Activated naive CD4-positive, alpha-beta T cell treated with anti-CD3 and anti-CD28 coated beads, Interleukin-2, amount 50 U/mL, for 72 hours (primary cell): ENCODE results near the gene ASTL. TPM values are rescaled to one million over a fixed set of nuclear protein-coding genes. Genes with fewer than 3 reads are reported as not detected.

Experiments
- ATAC-seq, 2 donors: fragments of 150-1000 bp; cut with Tn5 transposase; 2 replicates each; pipeline ENCODE4 v1.10.0; 2021; ENCODE audit warnings: mild to moderate bottlenecking in 2 of 2, moderate library complexity in 2 of 2
- DNase-seq, 2 donors: peaks; one replicate each; pipeline ENCODE4 v3.0.0; 2021 to 2022; ENCODE audit warnings: low spot score in 2 of 2
- H3K27ac Mint-ChIP-seq, 2 donors: one replicate each; pipeline ENCODE4 v1.8.0; 2022; ENCODE audit warnings: mild to moderate bottlenecking in 2 of 2, mixed read lengths in 2 of 2
- H3K36me3 Mint-ChIP-seq, 2 donors: one replicate each; pipeline ENCODE4 v1.8.0; 2022; ENCODE audit warnings: mixed read lengths in 2 of 2
- H3K9me3 Mint-ChIP-seq, 2 donors: one replicate each; pipeline ENCODE4 v1.8.0; 2022; ENCODE audit warnings: mixed read lengths in 2 of 2
- total RNA-seq, 2 donors: library from RNA; stranded (reverse); gene quantifications; one replicate each; pipeline ENCODE4 v1.2.3, GENCODE V29; 2022

The ASTL gene
- total RNA-seq, 2 donors from 2014 or later: 0.82 to 3.4 TPM

DNA sequence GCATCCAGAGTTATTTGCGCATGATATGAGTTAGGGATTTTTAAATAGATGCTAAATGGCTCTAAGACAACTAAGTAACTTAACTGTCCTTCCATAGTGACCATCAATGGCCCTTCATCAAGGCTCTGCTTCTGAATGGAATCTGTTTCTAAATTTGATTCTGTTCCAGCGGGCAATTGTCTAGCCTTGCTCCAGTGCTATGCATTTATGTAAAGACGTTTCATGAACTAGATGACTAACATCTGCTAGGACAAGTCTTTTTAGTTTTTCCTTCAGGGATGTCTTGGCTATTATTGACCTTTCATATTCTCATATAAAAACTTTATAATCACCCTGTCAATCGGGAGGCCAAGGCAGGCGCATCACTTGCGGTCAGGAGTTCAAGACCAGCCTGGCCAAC is 9.8 kb downstream of the ASTL start:
- Mint-ChIP-seq H3K9me3 (no peaks in the 10 kb centered on the region), H3K27ac (no peak overlapping the region), H3K36me3 (peaks cover 0 to 5% of the 10 kb centered on the region in 2 donors)
- ATAC-seq (no peak), DNase-seq (no peak)

DNA sequence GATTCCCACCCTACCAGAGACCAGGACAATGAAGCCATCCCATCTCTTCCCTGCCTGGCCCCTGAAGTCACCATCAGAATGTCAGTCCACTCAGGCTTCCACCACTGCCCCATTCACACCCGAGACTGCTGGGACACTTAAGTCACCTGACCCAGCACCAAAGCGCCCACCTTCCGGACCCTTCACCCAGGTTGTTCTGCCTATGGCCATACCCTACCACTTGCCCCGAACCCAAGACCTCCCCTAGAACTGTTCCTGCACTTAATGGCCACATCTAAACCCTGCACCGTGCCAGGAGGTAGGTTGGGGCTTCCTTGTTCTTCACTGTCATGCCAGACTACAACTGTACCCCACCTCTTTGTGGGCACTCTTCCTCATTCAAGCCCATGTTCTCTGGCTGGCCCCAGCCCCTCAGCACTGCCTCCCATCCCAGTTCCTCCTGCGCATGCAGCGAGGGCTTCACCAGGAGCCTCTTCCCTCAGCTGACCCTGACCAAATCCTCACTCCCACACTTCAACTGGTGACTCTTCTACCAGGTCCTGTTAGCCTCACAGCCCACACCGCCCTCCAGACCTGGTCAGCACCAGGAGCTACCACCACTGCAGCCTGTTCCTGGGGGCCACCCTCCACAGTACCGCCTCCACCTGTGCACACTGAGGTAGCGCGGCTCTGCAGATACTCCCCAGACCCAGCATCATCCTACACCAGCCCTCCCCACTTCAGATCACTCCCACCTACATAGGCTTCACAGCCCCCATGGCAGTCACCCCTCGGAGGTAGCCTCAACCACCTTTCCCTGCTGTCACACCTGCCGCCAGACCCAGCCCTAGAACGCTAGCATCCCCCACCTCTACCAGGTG is 13.7 kb downstream of the ASTL start:
- peaks cover 0 to 4% of the 10 kb centered on the region in 2 donors for H3K36me3 Mint-ChIP-seq
- no peak overlapping the region for H3K27ac Mint-ChIP-seq
- ATAC-seq: no peak

GRCh38 chr2:96123936-96124335 is 14.4 kb downstream of the ASTL start:
- Mint-ChIP-seq H3K36me3 (no peaks in the 10 kb centered on the region), H3K27ac (no peak overlapping the region), H3K9me3 (no peaks in the 10 kb centered on the region)
- DNase-seq: no peak
- ATAC-seq: no peak

More for the DNA sequence above, 13.7 kb downstream of the ASTL start:
- no peaks in the 10 kb centered on the region for H3K9me3 Mint-ChIP-seq
- DNase-seq: no peak

GRCh38 chr2:96123290-96123689 is 15.0 kb downstream of the ASTL start:
- H3K9me3 Mint-ChIP-seq: no peaks in the 10 kb centered on the region
- ATAC-seq (no peak), DNase-seq (no peak)
- H3K36me3 Mint-ChIP-seq: no peaks in the 10 kb centered on the region
- no peak overlapping the region for H3K27ac Mint-ChIP-seq

DNA sequence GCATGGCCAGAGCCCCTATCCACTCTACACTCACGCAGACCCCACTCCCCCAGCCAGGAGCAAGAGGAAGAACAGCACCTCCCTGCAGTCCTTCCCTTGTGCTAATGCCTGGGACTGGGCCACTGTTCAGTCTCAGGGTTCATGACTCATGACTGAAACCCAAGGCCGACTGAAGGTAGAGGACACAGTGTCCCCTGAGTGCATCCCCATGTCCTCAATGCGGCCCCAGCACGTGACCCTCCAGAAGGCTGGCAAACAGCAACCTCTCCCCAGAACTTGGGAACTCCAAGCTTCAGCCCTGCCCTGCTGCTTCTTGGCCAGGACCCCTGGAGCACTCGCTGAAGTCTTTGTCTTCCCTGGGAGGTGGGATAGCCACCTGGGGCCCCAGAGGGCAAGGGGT is 15.9 kb downstream of the ASTL start:
- DNase-seq (no peak), ATAC-seq (peak in 1 of 2 donors; percentile 32)
- no peak overlapping the region for H3K27ac Mint-ChIP-seq
- H3K36me3 Mint-ChIP-seq: no peaks in the 10 kb centered on the region
- H3K9me3 Mint-ChIP-seq: no peaks in the 10 kb centered on the region

GRCh38 chr2:96121414-96121813 is 16.9 kb downstream of the ASTL start:
- no peak for DNase-seq
- no peak for ATAC-seq
- Mint-ChIP-seq H3K9me3 (no peaks in the 10 kb centered on the region), H3K27ac (no peak overlapping the region), H3K36me3 (no peaks in the 10 kb centered on the region)

DNA sequence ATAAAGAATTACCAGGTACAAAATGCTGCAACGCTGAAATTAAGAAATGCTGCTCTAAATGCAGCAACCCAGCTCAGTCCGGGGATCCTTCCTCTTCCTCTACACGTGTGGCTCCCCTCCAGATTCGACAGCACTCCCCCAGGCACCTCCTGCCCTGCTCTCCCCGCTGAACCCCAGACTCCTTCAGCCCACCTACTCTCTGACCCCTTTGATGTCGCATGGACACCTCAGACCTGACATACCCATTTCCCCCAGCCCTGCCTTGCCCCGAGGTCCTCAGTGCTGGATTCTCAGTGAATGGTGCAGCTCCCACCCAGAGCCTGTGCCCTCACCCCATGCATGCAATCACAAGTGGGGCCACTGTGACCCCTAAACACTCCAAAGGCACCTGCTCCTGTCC is 17.3 kb downstream of the ASTL start:
- DNase-seq: no peak
- H3K27ac Mint-ChIP-seq: no peak overlapping the region
- no peaks in the 10 kb centered on the region for H3K36me3 Mint-ChIP-seq
- no peaks in the 10 kb centered on the region for H3K9me3 Mint-ChIP-seq
- ATAC-seq: no peak

GRCh38 chr2:96120091-96120720 is 18.1 kb downstream of the ASTL start:
- ATAC-seq: no peak
- no peak overlapping the region for H3K27ac Mint-ChIP-seq
- DNase-seq: no peak
- H3K9me3 Mint-ChIP-seq: no peaks in the 10 kb centered on the region
- H3K36me3 Mint-ChIP-seq: peaks cover 4 to 5% of the 10 kb centered on the region in 2 donors

DNA sequence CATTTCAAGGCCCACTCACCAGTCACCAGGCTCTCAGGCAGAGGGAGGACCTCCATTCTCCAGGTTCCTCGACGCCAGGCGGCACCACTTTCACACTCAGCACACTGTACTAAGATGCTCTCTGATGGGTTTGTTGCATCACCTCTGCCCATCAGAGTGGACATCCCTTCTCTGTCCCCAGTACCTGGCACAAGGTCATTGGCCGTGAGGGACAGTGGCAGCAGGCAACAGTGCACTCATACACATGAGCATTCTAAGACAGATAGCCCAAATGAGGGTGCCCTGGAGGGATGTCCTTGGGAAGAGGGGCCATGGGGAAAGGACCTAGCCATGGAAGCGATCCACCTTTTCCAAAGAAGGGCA is 18.9 kb downstream of the ASTL start:
- peaks cover 4 to 5% of the 10 kb centered on the region in 2 donors for H3K36me3 Mint-ChIP-seq

DNA sequence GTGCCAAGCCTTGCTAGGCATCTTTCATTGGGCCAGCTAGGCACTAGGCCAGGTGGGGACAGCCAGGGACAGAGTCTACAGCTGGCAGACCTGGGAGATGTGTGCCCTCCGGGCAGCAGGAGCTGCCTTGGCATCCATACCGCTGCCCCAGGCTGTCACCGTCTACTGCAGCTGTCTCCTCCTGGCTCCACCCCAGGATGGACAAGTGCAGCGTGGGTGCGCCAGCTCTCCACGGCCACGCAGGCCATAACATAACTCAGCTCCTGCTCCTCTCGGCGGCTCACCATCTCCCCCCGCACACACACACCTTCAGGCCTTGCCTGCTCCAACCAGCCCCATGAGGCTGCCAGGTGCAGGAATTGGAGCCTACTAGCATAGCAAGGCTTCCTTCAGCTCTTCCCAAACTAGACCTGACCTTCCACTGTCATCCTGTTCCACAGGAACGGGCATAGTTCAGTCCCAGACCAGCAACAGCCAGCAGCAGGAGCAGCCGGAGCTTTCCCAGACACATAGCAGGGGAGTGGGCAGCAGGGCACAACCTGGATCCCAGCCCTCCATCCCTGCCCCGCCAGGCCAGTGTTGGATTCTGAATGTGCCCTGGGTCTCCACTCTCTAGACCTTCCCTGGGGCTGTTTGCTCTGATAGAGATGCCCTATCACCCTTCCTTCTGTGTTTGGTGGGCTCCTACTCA is 19.5 kb downstream of the ASTL start:
- no peak for ATAC-seq
- DNase-seq: no peak
- Mint-ChIP-seq H3K36me3 (peaks cover 4 to 5% of the 10 kb centered on the region in 2 donors), H3K27ac (no peak overlapping the region), H3K9me3 (no peaks in the 10 kb centered on the region)

More for the DNA sequence above, 18.9 kb downstream of the ASTL start:
- no peak overlapping the region for H3K27ac Mint-ChIP-seq
- no peak for DNase-seq
- ATAC-seq: no peak
- no peaks in the 10 kb centered on the region for H3K9me3 Mint-ChIP-seq

GRCh38 chr2:96117701-96118588 is 20.4 kb downstream of the ASTL start:
- H3K9me3 Mint-ChIP-seq: no peaks in the 10 kb centered on the region
- ATAC-seq (no peak), DNase-seq (no peak)
- peaks cover 4 to 5% of the 10 kb centered on the region in 2 donors for H3K36me3 Mint-ChIP-seq
- H3K27ac Mint-ChIP-seq: no peak overlapping the region

GRCh38 chr2:96116879-96117533 is 21.3 kb downstream of the ASTL start:
- H3K36me3 Mint-ChIP-seq: peaks cover 4 to 5% of the 10 kb centered on the region in 2 donors
- DNase-seq (peak; percentile 76 to 86), ATAC-seq (peak; percentile 83 to 87)
- no peaks in the 10 kb centered on the region for H3K9me3 Mint-ChIP-seq
- no peak overlapping the region for H3K27ac Mint-ChIP-seq

GRCh38 chr2:96116424-96116878 is 21.9 kb downstream of the ASTL start, which contains the start of gene ADRA2B:
TSS of gene ADRA2B (minus strand) at chr2:96116571. CDS start at chr2:96116149, 422 bp downstream.
- ATAC-seq: peak; percentile 72 to 84
- Mint-ChIP-seq H3K9me3 (no peaks in the 10 kb centered on the region), H3K36me3 (peaks cover 4 to 5% of the 10 kb centered on the region in 2 donors), H3K27ac (no peak within 1 kb of the TSS)
- DNase-seq: peak in 1 of 2 donors; percentile 67

DNA sequence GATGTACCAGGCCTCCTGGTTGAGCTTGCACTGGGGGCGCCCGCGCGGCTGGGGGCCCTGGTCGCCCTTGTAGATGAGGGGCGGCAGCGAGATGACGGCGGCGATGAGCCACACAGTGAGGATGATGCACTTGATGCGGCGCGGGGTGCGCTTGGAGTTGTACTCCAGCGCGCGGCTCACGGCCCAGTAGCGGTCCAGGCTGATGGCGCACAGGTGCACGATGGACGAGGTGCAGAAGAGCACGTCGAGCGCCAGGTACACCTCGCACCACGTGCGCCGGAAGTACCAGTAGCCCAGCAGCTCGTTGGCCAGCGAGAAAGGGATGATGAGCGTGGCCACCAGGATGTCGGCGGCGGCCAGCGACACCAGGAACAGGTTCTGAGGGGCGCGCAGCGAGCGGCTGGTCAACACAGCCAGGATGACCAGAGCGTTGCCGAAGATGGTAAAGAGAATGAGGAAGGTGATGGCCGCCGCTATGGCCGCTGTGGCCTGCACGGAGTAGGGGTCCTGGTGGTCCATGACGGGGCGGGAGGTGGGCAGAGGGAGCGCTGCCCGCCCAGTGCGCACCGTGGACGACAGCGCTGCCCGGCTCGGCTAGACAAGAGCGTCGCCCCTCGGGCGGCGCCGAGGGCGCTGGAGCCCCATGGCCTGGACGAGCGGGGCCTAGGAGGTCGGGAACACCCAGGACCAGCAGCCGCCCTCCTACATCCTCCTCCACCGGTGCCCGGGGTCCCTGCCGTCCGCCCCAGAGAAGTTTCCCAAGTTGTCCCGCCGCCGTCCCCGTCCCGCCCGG is 22.5 kb downstream of the ASTL start:
- H3K36me3 Mint-ChIP-seq: peaks cover 4 to 5% of the 10 kb centered on the region in 2 donors
- ATAC-seq (peak; percentile 0 to 8), DNase-seq (no peak)
- no peak overlapping the region for H3K27ac Mint-ChIP-seq
- H3K9me3 Mint-ChIP-seq: no peaks in the 10 kb centered on the region

GRCh38 chr2:96114903-96115581 is 23.3 kb downstream of the ASTL start:
- H3K27ac Mint-ChIP-seq: no peak overlapping the region
- ATAC-seq: no peak
- no peak for DNase-seq

More at GRCh38 chr2:96114903-96115581, 23.3 kb downstream of the ASTL start:
- H3K9me3 Mint-ChIP-seq: no peaks in the 10 kb centered on the region
- peaks cover 4 to 5% of the 10 kb centered on the region in 2 donors for H3K36me3 Mint-ChIP-seq
